Femur (tissue), 1 donor: ENCODE results near the gene ADAM12.

ENCODE experiments used
- DNase-seq: peaks from one replicate; pipeline ENCODE4 v3.0.0-alpha.2; 2017

ADAM12 gene

DNA sequence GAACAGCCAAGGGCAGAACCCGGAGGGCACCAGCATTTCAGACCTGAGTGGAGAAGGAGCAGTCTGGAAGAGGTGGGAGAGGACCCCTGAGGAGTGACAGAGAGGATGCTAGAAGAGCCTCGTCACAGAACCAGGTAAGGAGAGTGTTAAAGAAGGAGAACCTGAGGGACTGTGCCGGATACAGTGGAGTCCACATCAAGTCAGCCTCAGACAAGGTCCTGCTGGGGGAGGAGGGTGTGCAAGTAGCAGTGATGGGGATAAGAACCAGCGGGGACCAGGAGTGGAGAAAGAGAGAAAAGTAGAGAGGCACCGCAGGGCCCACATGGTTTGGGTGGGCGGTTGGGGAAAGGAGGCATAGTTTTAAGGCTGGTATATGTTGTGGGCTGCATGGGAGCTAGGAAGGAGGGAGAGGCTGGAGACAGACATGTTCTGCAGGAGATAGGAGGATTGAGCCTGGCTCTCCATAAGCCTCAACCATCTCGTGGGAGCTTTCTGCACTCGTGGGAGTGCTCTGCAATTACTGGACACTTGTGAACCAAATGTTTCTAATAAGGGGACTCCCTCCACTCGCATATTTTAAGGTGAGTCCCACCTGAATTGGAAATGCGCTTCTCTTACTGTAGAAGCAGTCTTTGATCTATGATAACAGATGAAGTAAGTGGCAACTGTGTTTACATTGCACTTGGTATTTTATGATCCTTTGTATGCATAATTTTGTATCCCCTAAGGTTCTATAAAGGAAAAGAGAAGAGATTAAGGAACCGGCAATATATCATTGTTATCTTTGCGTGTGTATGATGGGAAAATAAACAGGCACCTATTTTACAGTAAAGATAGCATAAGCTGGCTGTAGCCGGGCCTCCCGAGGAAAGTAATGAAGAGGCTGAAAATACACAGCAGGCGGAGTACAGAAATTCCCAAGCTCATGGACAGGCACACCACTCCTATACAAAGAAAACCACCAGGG, 154.8 kb downstream of the ADAM12 start:
- no peak for DNase-seq

DNA sequence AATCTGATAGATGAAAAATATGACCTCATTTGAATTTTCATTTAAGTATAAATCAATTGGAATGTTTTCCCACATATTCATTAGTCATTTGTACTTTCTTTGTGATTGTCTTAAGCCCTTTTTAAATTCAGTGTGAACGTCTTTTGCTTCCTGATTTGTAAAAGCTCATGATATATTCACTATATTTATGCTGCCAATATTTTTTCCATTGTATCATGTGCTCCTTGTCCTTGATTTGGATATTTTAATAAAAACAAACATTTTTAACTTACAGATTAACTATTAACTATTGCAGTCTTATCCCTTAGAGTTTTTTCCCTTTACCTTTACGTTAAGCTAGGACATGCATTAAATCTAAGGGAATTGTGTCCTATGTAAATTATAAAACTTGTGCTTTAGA, 157.7 kb downstream of the ADAM12 start:
- DNase-seq = no peak

DNA sequence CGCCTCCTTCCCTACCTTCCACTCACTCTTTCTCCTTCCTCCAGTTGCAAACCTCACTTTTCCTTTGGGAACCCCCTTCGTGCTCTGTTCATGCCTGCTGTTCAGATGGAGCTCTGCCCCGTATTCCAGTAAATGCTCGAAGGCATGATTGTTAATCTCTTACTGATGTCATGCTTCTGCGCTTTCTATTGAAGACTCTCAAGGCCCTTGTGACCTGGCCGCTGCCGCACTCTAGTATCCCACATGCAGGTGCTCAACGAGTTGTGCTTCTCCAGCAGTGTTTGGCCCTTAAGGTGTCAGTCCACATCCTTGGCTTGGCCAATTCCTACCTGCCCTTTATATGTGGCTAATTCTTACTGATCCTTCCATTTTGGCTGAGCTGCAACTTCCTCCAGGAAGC, 158.6 kb downstream of the ADAM12 start:
- no peak for DNase-seq

DNA sequence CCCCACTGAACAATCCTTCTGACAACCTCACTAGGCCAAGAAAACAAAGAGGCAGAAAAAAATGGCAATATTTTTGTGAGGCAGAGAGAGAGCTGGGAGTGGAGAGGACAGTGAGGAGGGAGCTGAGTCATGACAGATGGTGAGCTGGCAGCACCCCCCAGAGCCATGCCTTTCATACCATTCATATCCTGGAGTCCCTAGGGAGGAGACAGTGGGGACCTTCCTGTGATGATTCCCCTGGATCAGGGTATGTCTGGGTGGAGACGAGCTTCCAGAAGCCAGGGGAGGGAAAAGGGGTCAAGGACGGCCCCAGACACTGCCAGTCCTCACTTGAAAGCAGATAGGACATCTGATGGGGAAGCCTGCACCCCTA, 160.5 kb downstream of the ADAM12 start:
- DNase-seq = no peak

DNA sequence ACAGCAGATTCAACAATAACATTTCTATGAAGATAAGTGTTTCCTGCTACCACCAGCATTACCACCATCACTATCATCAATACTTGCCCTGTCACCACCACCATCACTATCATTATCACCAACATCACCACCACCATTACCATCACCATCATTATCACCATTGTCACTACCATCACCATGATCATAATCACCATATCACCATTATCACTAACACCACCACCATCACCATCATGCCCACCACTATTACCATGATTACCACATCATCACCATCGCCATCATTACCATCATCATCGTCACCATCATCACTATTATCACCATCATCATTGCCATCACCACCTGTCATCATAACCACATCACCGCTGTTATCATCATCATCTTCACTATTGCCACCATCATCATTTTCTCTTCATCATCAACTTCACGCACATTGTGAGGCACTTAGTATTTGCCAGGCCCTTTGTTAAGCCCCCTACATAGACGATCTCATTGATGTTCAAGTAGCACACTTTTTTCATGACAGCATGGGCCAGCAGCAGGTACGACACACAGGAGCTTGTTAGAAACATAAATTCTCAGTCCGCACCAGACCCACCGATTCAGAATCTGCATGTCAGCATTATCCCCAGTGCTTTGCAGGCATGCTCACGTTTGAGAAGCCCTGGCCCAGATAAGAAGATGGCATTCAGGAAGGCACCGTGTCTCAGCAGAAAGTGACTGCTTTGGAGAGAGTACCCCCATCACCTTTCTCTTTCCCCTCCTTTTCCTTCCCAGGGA, 161.1 kb downstream of the ADAM12 start:
- no peak for DNase-seq

DNA sequence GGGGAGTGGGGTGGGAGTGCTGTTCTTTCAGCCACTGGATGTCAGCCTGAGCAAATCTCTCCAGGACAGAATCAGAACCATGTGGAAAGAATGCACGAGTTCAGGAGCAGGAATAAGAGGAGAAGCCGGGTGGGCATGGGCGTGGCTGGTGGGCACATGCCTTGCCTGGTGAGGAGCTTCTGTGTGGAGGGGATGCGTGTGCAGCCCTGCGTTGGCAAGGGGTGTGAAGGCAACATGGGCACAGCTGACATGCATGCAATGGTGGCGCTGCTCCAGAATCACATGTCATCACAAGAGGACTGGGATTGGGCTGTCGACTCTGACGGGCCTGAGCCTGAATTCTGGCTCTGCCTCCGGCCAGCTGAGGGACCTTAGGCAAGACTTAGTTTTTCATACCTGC, 162.1 kb downstream of the ADAM12 start:
- no peak for DNase-seq

DNA sequence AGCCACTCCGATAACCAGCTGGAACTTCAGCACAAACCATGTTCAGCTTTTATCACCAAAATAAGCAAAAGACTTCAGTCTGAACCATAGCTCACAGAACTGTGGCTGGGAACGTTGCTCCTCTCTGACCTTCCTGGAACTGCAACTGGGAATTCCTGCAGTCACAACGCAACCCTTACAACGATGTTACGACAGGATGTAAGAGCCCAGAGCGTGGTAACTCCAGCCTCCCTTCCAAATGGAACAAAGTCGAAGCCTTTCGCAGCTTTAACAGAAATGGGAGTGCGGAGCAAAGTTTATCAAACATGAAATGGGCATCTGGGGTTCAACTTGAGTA, 162.6 kb downstream of the ADAM12 start:
- DNase-seq = no peak

DNA sequence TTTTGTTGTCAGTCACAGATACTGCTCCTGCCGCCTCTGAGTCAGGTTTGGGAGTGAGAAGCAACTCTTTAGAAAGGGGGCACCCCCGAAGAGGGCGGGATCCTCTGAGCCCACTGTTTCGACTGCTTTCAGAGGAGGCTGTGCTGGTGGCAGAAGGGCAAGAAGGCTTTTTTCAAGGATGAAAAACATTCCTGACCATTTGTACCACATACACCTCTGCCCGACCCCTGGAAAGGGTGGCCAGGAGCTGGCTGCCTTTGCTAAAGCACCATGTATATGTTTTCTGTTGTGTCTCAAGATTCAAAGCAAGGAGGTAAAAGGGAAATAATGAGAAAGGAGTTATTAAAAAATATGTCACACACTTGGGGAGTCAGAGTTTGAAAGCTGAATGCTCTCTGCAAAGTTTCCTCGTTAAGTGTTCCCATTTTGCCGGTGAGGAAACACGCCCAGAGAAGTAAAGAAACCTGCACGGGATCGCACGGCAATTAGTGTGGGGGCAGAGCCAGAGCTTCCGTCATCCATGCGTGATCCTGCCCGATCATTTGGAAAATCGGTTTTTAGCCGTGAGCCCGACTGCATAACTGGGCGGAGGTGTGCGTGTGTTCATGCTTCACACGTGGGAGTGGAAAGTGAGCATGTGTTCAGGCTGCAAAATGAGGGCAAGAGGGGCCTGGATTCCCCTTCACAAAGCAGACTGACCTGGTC, 163.2 kb downstream of the ADAM12 start:
- no peak for DNase-seq

DNA sequence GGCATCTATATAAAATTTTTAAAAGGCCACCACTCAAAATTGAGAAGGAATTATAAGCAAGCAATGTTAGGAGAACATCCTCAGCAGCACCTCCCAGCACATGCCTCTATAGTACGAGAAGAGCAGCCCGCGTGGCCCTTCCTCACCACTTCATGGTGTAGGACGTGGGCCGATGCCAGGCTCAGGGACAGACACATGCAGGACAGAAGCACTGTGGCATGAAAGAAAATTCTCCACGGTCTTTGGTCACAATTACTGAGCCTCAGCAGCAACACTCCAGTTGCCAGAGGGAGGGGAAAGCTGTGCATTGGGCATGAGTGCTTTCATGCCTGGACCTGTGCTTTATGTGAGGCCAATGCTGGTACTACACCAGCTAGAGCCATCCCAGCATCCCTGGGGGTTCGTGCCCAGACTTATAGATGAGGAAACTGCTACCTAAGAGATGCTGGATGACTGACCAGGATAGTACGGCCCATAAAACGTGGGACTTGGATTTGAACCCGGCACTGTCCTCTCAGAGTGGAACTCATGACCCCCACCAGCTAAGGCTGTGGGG, 164.7 kb downstream of the ADAM12 start:
- DNase-seq = no peak

DNA sequence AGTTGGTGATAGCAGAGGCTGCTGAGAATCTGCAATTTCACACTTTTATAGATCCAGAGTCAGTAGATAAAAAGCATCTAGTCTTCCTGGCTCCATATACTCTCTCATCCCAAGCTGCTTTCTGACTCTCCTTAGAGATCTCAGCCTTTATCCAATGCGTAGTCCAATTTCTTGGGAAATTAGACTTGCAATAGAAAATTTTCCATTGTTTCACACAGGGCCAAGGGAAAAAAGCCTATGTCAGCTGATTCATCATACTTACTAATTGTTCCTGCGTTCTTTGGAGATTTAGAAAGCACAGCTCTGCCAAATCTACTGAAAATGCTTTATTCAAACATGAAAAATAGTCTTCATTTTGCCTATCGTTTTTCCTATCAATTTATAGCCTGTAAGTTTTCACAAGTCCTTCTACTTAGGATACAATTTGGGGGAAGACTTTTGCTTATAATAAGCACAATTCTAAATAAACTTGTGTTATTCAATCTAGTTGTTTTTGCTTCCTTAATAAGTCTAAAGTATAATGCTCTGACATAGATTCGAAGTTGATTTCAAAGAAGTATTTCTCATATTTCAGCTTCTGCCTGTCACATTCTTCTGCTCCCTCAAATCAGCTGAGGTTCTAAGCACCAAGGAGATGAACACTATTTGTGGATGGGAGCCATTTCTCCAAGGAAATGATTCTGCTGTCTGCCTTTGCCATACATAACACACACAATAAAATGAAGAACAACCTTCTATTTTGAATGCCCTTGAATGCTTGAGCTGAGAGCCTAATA, 165.4 kb downstream of the ADAM12 start:
- no peak for DNase-seq

DNA sequence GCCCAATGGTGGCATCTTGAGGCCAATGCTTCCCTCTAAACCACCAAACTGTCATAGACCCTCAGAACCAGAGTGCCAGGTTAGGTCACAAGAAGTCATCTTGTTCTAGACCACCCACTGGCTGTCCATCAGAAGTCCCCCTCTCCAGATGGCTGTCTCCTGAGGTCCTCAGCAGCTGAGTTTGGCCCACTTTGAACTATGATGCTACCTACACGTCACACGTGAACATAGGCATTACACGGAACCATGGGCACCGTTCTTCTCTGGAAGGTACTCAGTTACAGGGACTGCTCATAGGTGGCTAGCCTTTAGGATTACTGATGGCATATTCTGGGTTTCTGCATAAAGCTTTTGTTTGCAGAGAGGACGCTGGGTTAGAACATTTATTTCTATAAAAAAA, 166.4 kb downstream of the ADAM12 start:
- DNase-seq = no peak

DNA sequence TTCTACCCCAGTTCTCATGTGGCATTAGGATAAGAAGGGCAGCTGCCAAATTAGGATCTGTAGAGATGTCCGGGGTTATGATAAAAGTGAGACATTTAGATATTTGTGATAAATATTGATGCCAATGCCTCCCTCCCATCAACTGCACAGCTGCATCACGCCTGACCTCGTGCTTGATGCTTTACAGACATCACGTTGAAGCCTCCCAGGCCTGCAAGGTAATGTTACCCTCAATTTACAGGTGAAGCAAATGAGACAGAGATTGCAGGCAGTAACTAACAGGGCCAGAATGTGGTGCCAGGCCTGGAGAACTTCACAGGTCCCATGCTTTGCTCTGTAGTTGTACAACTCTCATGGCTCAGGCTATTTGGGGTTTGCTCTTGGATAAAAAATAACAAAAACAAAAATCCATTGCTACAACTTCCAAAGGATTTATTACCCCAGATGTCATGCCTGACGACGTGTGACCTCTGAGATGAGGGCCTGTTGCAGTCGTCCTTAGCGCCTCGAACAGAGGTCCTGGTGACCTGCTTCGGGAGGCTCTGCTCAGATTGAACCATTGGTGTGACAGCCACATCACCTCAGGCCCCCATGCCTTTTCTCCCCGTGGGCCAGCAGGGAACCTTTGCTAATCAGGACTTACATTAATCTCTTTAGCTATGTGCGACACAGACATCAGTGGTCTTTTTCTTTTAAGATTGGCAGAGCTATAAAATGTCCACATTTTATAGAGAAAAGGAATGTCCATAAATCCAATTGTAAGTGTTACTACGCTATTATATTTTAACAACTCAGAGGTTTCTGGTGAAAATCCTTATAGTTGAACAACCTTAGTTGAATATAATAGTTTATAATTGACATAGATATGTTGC, 169.3 kb downstream of the ADAM12 start:
- DNase-seq = no peak

DNA sequence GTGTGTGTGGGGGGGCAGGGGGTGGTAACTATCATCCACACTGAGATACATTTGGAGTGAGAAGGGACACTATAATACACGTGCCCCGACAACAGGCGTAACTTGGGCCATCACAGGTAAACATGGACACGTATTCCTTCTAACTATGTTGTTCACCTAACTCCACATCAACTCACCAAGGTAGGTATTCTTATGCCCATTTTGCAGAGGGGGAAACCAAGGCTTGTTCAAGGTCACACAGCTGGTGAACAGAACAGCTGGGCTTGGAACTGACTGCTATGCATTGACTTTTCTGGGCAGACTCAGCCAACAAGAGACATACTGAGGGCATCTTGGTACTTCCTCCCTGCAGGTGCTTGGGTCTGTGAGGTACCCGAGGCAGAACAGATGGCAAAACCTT, 170.1 kb downstream of the ADAM12 start:
- DNase-seq = no peak

DNA sequence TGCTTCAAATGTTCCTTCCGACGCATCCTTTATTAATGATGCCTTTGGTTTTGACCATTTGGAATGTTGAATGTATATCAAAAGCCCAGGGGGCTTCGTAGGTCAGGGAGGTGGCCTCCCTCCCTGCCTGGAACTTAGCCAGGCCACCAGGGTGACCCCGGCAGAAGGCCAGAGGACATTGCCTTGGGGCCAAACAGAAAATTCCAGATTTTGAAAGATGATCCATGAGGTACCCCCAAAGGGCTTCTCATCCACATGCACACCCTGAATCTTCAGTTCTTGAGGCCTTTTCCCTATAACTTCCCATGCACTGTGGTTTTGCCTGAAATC, 171.7 kb downstream of the ADAM12 start:
- no peak for DNase-seq

DNA sequence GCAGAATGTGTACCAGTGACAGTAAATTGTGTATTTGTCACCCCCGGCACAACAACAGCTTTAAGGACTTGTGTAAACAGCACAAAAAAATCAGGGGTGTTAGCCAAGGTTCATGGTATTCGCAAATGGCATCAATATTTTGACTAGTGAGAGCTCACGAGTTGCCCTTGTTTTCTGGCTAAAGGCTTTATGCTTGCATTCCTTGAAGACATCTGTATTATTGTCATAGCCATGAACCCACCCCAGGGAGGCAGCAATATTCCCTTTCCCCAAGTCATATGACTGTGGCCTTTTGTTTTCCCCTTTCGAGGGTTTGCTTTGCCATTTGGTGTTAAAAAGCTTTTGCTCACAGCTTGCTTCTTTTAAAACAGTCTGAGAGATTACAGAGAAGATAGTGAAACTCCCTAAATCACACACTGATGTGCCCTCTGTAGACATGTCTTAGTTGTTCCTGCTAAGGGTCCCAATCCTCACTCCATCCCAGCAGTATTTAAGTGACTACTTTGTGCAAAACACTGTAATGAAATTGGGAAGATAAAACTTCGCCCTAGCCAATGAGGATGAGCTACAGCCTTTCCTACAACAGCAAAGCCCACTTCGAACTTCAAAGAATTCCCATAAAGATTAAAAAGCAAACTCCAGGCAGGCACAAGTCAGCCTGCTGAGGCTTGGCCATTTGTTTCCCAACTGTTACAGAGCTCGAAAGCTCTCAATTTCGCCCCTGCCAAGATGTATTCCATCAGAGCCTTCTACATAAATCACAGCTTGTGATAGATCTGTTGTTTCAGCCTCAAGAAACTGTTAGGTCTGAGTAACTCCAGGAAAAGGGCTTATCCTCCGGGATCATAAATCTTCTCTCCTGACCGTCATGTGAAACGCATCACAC, 172.3 kb downstream of the ADAM12 start:
- no peak for DNase-seq

DNA sequence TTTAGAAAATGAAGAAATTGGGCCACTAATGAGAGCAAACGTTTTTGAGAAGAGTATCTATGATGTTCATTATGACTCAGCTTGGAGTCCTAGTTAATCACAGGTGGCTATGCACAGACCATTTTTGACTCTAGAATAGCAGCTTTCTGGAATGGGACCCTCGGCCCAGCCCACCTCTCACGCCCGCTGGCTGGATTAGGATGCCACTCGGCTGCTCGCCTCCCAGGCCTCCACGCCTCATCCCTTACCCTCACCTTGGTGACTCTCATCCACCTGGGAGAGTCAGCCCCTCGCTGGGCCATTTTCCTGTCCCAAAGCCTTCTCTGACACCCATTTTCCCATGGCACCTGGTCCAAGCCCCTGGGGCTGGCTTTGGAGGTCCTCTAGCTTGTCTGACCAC, 173.6 kb downstream of the ADAM12 start:
- no peak for DNase-seq

DNA sequence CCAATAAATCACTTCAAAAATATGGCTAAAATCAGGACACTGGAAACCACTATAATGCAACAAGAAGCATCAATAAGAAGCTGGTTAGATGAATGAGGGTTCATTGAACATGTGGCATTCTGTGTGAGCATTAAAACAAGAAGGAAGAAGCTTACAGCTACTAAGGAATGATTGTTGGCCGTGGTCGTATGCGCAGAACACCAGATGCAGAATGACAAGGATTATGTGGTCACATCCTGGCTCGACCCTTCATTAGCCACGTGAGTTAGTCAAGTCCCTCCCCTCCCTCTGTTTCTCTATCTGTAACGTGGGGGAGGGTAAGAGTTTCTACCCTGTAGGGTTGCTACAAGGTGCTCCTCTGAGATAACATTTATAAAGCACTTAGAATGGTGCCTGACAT, 174.3 kb downstream of the ADAM12 start:
- no peak for DNase-seq

DNA sequence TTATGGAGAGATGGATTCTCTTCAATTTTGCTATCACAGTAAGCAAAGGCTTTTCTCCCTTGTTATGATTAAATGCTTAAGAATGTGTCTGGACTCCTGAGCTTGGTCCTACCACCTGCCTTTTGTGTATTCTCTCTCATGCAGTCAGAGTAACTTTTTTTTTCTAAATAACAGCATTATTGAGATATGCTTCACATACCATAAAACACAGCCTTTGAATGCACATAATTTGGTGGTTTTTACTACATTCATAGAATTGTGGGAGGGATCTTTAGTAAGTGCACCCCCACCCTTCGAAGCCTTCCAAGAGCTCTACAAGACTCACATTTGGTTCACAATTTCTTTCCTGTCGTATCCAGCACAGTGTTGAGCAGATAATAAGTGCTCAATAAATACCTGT, 175.5 kb downstream of the ADAM12 start:
- DNase-seq = no peak

DNA sequence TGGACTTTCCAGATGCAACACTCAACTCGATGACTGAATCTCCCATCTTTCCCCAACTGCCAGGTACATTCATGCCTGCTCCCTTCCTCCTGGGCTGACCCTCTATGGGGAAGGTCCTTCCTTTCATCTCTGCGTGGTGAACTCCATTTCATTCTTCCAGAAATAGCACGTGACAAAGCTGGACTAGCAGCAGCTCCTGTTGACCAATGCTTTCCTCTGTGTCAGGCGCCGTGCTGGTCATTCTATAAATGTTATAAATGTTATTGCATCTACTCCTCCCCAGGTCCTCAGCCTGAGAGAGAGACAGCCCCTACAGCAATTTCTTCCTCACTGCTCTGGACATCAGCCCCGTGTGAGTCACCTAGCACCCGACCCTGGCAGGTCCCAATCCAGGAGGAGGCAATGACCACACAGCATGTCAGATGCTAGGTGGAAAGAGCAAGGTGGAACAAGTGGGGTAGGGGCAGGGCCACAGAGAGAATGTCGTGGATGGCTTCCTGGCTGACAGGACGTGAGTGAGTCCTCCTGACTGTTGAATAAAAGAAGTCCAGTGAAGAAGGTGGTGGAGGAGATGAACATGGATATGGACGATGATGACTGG, 178.1 kb downstream of the ADAM12 start:
- no peak for DNase-seq

DNA sequence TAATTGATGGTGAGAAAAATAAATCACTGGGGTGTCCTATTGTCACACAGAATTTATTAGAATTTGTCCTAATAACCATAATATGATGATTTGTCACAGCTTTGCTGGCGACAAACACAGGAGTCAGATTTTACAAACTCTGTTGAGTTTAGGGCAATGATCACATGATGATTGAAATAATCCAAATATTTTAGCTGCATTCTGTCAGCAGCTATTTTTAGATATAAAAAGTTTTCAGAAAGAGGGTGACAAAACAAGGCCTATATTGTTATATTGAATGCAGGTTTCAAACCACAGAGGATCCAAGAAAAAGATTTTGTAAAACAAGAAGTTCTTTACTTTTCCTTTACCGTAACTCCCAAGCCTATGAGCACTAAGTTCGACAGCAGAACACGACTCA, 178.8 kb downstream of the ADAM12 start:
- DNase-seq = no peak
